ENCODE results near the gene SEC24C.

The SEC24C gene

DNA sequence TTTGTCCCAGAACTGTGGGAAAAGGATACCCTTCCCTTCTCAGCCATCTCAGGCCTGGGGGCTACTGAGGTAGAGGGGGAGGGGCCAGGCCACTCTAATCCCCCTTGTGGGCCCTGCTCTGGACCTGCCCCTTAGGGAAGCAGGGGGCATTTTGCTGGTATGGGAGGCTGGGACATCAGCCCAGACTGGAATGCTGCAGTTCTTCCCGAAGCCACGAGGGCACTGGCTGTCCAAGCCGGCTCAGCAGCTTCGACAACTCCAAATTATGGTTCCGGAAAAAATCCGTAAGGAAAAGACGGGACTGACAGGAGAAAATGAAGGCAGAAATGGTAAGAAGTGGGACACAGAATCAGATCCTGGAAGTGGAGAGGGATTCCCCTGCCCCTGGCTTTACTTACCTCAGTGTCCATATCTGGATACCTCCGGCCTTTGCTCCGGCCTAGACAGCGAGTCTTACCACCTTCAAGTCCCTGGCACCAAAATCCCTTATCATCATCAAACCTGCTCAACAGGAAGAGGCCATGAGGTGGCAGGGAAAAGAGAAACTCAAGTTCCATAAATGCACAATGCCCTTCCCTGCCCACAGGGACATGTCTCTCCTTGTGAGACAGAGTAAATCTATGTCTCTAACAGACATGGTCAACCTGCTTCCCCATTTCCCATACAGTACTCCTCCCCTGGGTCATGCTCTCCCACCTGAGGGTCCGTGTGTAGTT is 58.3 kb downstream of the SEC24C start:
- peaks cover 11% of the 10 kb centered on the region for H3K36me3 Mint-ChIP-seq
- no peaks in the 10 kb centered on the region for H3K27me3 Mint-ChIP-seq
- H3K27ac Mint-ChIP-seq = peak overlapping the region; percentile 35
- H3K9me3 Mint-ChIP-seq (ENCODE audit: low read depth) = no peaks in the 10 kb centered on the region
- H3K4me3 Mint-ChIP-seq = no peak overlapping the region
- H3K4me1 Mint-ChIP-seq (ENCODE audit: low read depth) = peaks cover 27% of the 10 kb centered on the region

DNA sequence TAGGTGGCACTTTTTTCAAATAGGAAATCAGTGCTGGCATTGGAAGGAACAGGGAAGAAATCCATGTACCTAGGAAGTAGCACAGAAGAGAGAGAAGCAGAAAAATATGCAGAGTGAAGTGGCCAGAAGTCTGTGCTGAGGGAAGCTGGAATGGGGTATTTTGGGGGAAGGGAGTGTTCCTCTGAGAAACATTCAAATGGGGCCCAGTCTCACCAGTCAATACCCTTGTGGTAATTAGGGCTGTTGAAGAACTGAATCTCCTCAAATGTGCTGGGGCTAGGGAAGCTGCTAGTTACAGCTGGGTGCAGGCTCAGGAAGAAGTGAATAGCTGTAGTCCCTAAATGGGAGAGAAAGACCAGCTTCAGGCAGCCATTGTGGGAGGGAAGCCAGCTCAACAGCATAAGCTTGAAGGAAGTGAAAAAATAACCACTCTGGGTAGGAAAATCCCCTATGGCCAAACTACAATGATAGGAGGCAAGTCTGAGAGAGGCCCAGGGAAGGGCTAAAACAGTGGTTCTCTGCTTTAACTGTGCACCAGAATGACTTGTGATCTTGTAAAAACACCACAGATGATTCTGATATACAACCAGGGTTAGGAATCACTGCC is 59.6 kb downstream of the SEC24C start:
- Mint-ChIP-seq H3K36me3 (peaks cover 11% of the 10 kb centered on the region), H3K27me3 (no peaks in the 10 kb centered on the region), H3K9me3 (ENCODE audit: low read depth) (no peaks in the 10 kb centered on the region), H3K4me1 (ENCODE audit: low read depth) (peaks cover 30% of the 10 kb centered on the region), H3K27ac (peak overlapping the region; percentile 54), H3K4me3 (no peak overlapping the region)

GRCh38 chr10:73806176-73806950 is 62.2 kb downstream of the SEC24C start:
- H3K27ac Mint-ChIP-seq = peak overlapping the region; percentile 64
- H3K27me3 Mint-ChIP-seq = no peaks in the 10 kb centered on the region
- H3K4me3 Mint-ChIP-seq = peak overlapping the region; percentile 53
- H3K4me1 Mint-ChIP-seq (ENCODE audit: low read depth) = peaks cover 48% of the 10 kb centered on the region
- no peaks in the 10 kb centered on the region for H3K9me3 Mint-ChIP-seq (ENCODE audit: low read depth)
- H3K36me3 Mint-ChIP-seq = peaks cover 11% of the 10 kb centered on the region

DNA sequence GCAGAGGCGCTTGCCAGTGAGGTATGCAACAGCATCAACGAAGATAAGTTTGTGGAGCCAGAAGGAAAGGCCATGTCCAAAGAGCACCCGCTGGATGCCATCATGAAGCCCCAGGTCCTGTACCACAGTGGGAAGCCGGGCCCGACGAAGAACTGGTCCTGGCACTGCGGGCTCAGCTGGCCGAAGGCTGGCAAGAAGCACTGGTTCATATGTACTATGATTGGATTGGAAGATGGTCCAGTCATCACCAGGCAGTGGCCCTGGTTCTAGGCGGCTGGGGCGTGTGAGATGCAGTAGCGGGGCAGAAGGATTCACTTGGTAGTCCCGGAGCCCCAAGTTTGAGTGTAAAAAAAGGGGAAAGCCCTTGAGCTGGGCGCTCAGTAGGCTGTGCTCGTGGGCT is 63.3 kb downstream of the SEC24C start:
- H3K9me3 Mint-ChIP-seq (ENCODE audit: low read depth) = no peaks in the 10 kb centered on the region
- H3K27me3 Mint-ChIP-seq = no peaks in the 10 kb centered on the region
- peaks cover 11% of the 10 kb centered on the region for H3K36me3 Mint-ChIP-seq
- H3K4me3 Mint-ChIP-seq = peak overlapping the region; percentile 53
- peaks cover 47% of the 10 kb centered on the region for H3K4me1 Mint-ChIP-seq (ENCODE audit: low read depth)
- H3K27ac Mint-ChIP-seq = peak overlapping the region; percentile 64

DNA sequence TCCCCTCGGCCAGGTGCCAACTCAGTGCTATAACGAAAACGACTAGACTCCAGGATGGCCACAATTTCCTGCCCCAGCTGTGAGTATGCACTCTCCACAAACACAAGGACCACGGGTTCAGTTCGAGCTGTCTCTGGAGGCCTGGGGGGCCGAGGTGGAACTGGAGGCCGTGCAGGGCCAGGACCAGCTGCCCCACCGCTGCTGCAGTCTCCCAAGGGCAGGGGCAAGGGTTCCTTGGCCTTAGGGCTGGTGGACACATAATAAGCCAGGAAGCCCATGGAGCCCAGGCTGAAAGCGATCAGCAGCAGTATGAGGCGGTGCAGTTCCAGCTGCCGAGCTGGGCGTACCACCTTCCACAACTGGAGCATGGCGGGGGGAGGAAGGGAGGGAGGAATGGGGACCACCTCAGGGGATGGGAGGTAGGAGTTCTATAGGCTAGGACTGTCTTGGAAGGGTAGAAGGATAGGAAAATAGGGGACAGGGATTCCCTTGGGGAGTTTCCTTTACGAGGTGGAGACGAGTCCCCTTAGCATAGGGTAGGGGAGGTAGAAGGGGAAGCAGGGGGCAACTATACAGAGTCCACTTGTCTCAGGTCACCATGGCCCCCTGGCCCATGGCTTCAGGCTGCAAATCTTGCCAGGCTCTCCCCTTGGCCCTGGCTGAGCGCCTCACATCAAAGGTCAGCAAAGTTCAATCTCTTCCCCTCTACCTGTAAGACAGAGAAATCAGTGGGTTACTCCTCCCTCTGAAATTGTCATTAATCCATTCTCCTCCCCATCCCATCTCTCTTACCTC is 64.0 kb downstream of the SEC24C start:
- Mint-ChIP-seq H3K4me1 (ENCODE audit: low read depth) (peaks cover 47% of the 10 kb centered on the region), H3K4me3 (no peak overlapping the region), H3K9me3 (ENCODE audit: low read depth) (no peaks in the 10 kb centered on the region), H3K27me3 (no peaks in the 10 kb centered on the region), H3K27ac (peak overlapping the region; percentile 83), H3K36me3 (peaks cover 11% of the 10 kb centered on the region)

DNA sequence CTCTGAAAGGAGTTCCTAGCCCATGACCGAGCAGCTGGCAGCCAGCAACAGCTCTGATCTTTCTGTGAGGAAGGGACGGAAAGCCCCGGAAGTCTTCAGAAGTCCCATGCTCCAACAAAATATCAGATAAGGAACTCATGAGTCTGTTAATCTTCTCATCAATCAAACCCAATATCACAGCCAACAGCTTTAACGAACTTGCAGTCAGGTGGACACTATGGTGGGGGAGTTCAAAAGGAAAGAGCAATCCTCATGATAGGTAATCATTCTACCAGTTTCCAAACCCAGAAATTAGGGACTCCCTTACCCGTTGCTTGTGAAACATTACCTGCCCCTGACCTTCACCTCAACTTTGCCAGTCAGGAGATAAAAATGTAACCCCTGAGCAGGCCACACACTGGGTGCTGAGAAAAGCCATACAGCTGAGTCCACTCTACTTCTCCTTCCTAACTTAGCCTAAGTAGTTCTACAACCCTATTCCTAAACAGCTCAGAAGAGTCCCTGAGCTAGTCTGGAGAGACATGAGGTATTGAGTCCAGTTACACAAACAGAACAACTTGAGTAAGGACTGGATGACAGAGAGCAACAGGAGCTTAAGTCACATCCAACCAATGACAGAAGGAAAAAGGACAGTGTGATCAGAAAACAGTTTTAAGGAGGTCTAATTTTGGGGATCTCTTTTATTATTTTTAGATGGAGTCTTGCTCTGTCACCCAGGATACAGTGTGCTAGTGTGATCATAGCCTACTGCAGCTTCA is 65.1 kb downstream of the SEC24C start:
- Mint-ChIP-seq H3K4me1 (ENCODE audit: low read depth) (peaks cover 45% of the 10 kb centered on the region), H3K4me3 (peak overlapping the region; percentile 94), H3K27ac (peak overlapping the region; percentile 83), H3K36me3 (peaks cover 9% of the 10 kb centered on the region), H3K9me3 (ENCODE audit: low read depth) (no peaks in the 10 kb centered on the region), H3K27me3 (no peaks in the 10 kb centered on the region)

DNA sequence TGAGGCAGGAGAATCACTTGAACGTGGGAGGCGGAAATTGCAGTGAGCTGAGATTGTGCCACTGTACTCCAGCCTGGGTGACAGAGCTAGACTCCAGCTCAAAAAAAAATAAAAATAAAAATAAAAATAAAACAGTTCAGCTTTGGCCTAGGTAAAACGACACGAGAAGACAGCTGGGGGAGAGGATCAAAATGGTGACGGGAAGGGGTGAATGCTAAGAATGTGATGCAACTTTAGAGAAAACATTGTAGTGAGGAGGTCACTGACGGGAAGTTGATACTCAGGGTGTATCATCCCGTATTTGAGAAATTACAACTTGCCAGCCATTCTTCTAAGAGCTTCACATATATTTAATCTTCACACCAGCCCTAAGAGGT is 66.2 kb downstream of the SEC24C start:
- peak overlapping the region; percentile 94 for H3K4me3 Mint-ChIP-seq
- peak overlapping the region; percentile 97 for H3K27ac Mint-ChIP-seq
- no peaks in the 10 kb centered on the region for H3K27me3 Mint-ChIP-seq
- peaks cover 9% of the 10 kb centered on the region for H3K36me3 Mint-ChIP-seq
- peaks cover 45% of the 10 kb centered on the region for H3K4me1 Mint-ChIP-seq (ENCODE audit: low read depth)
- H3K9me3 Mint-ChIP-seq (ENCODE audit: low read depth) = no peaks in the 10 kb centered on the region

DNA sequence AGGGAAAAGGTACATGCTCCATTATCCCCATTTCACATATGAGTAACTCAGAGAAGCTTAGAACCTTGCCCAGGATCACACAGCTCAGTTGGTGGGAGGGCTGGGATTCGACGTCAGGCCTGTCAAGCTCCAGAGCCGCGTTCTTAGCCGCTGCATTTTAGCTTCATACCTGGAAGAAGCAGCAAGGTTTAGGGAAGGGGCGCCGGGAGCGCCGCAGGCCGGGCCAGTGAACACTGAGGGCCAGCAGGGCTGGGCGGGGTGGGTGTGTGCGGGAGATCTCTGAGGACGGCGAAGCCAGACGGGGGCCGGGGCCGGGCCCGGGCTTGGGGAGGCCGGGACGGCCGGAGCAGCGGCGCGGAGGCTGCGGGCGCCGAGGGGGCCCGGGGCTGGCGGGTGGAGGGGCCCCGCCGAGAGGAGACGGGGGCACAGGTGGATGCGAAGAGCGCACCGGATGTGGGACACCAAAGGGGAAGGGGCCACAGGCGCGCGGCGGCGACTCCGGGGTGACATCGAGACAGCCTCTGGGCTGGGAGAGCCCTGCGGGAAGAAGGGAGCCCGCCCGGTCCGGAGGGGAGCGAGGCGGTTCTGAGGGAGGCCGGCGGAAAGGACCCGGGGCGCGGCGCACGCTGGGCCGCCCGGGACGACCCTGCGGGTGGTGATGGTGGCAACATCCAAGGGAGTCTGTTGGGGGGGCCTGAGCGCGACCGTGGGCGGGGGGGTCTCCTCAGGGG is 66.7 kb downstream of the SEC24C start:
- Mint-ChIP-seq H3K27me3 (no peaks in the 10 kb centered on the region), H3K36me3 (peaks cover 6% of the 10 kb centered on the region), H3K27ac (peak overlapping the region; percentile 97), H3K4me3 (peak overlapping the region; percentile 94), H3K4me1 (ENCODE audit: low read depth) (peaks cover 39% of the 10 kb centered on the region), H3K9me3 (ENCODE audit: low read depth) (no peaks in the 10 kb centered on the region)

DNA sequence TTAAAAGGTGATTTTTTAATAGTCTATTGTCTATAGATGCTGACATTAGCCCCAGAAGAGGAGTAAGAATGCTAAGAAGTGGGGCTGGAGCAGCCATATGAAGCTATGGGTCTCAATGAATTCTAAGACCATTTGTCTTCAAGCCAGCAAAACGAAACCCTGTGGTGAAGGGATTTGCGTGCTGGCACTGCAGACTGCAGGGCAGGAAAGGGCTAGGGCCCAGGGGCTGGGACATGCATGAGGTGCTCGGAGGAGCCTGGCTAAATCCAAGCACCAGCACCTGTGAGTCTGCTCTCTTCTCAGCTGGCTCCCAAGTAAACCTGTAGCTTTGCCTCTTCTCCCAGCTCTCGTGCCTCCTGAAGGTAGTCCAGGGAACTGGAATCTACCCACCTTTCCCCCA is 68.5 kb downstream of the SEC24C start:
- no peaks in the 10 kb centered on the region for H3K27me3 Mint-ChIP-seq
- H3K36me3 Mint-ChIP-seq = no peaks in the 10 kb centered on the region
- no peaks in the 10 kb centered on the region for H3K9me3 Mint-ChIP-seq (ENCODE audit: low read depth)
- peak overlapping the region; percentile 70 for H3K27ac Mint-ChIP-seq
- peak overlapping the region; percentile 60 for H3K4me3 Mint-ChIP-seq
- H3K4me1 Mint-ChIP-seq (ENCODE audit: low read depth) = peaks cover 22% of the 10 kb centered on the region

DNA sequence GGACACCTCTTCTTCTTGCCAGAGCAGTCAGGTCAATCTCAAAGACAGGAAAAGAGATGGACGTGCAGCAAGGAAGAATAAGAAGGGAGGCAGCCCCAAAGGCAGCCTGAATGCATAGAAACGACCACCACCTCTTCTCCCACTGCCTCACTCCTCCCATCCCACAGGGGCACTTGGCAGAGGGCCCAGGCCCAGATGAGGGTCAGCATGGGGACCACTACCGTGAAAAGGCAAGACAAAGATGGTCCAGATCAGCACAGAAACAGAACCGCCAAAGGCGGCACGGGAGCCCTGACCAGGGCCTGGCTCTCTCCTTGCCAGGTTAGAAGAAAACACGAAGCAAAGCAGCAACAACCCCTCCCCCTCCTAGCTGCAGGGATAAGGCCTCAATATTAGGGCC is 69.2 kb downstream of the SEC24C start:
- no peak overlapping the region for H3K4me3 Mint-ChIP-seq

GRCh38 chr10:73814276-73814895 is 70.2 kb downstream of the SEC24C start:
- H3K4me1 Mint-ChIP-seq (ENCODE audit: low read depth) = peaks cover 12% of the 10 kb centered on the region
- H3K27me3 Mint-ChIP-seq = no peaks in the 10 kb centered on the region
- H3K36me3 Mint-ChIP-seq = no peaks in the 10 kb centered on the region
- H3K9me3 Mint-ChIP-seq (ENCODE audit: low read depth) = no peaks in the 10 kb centered on the region
- no peak overlapping the region for H3K27ac Mint-ChIP-seq
- no peak overlapping the region for H3K4me3 Mint-ChIP-seq

More for the DNA sequence above, 69.2 kb downstream of the SEC24C start:
- Mint-ChIP-seq H3K4me1 (ENCODE audit: low read depth) (peaks cover 20% of the 10 kb centered on the region), H3K27ac (no peak overlapping the region), H3K27me3 (no peaks in the 10 kb centered on the region), H3K36me3 (no peaks in the 10 kb centered on the region), H3K9me3 (ENCODE audit: low read depth) (no peaks in the 10 kb centered on the region)

- Mint-ChIP-seq H3K9me3 (ENCODE audit: low read depth) (no peaks in the 10 kb centered on the region), H3K27ac (no peak overlapping the region), H3K4me3 (no peak overlapping the region)
Observed at GRCh38 chr10:73814896-73815718, 70.9 kb downstream of the SEC24C start.

GRCh38 chr10:73815719-73816030 is 71.5 kb downstream of the SEC24C start:
- no peaks in the 10 kb centered on the region for H3K36me3 Mint-ChIP-seq
- H3K4me3 Mint-ChIP-seq = no peak overlapping the region
- H3K9me3 Mint-ChIP-seq (ENCODE audit: low read depth) = no peaks in the 10 kb centered on the region
- no peak overlapping the region for H3K27ac Mint-ChIP-seq
- H3K4me1 Mint-ChIP-seq (ENCODE audit: low read depth) = peaks cover under 1% of the 10 kb centered on the region
- H3K27me3 Mint-ChIP-seq = no peaks in the 10 kb centered on the region

More at GRCh38 chr10:73814896-73815718, 70.9 kb downstream of the SEC24C start:
- no peaks in the 10 kb centered on the region for H3K27me3 Mint-ChIP-seq
- H3K36me3 Mint-ChIP-seq = no peaks in the 10 kb centered on the region
- H3K4me1 Mint-ChIP-seq (ENCODE audit: low read depth) = peaks cover 5% of the 10 kb centered on the region
